Heart right ventricle (tissue), 16 donors: ENCODE data around the gene PEPD. TPM values are rescaled to one million over a fixed set of nuclear protein-coding genes. Genes with fewer than 3 reads are reported as not detected.

ENCODE experiments used
- ATAC-seq, 8 donors: fragments of 200-7000 bp; cut with Tn5 transposase; one replicate each; pipeline ENCODE4 v1.9.1; 2020; ENCODE audit warnings: mild to moderate bottlenecking in 8 of 8, moderate library complexity in 8 of 8, moderate number of reproducible peaks in 1 of 8
- DNase-seq, 2 donors: peaks; one replicate each; pipeline ENCODE4 v3.0.0-alpha.2; 2020
- H3K27ac ChIP-seq, 10 donors: fragments of 200-600 bp; sonication (generic) in 2 of 10; one replicate each; pipeline versions ENCODE4 v1.5.0 to v1.8.0; 2020 to 2022; ENCODE audit warnings: mild to moderate bottlenecking in 3 of 10
- H3K27me3 ChIP-seq, 7 donors: fragments of 200-600 bp; one replicate each; pipeline ENCODE4 v1.8.0; 2021 to 2022; ENCODE audit warnings: mild to moderate bottlenecking in 2 of 7
- H3K36me3 ChIP-seq, 9 donors: fragments of 200-600 bp; sonication (generic) in 1 of 9; one replicate each; pipeline versions ENCODE4 v1.5.0 to v1.8.0; 2020 to 2022; ENCODE audit warnings: mild to moderate bottlenecking in 2 of 9
- H3K4me1 ChIP-seq, 9 donors: fragments of 200-600 bp; sonication (generic) in 1 of 9; one replicate each; pipeline versions ENCODE4 v1.5.0 to v1.8.0; 2020 to 2022; ENCODE audit warnings: mild to moderate bottlenecking in 4 of 9
- H3K4me3 ChIP-seq, 10 donors: fragments of 200-600 bp; sonication (generic) in 2 of 10; one replicate each; pipeline versions ENCODE4 v1.5.0 to v1.8.0; 2020 to 2022; ENCODE audit warnings: mild to moderate bottlenecking in 7 of 10, moderate library complexity in 2 of 10
- H3K9me3 ChIP-seq, 11 donors: fragments of 200-600 bp in 10 of 11; sonication (generic) in 2 of 11; one replicate each; pipeline versions ENCODE4 v1.5.0 to v1.8.0; 2013 to 2022; ENCODE audit warnings: mild to moderate bottlenecking in 2 of 11, control low read depth in 1 of 11, moderate library complexity in 1 of 11
- CTCF ChIP-seq, 9 donors: fragments of 200-600 bp; sonication (generic) in 2 of 9; IDR thresholded peaks; one replicate each; pipeline versions ENCODE4 v1.5.0 to v1.8.0; 2021 to 2022; ENCODE audit warnings: antibody characterized with exemption in 9 of 9, mild to moderate bottlenecking in 5 of 9, moderate library complexity in 1 of 9
- WGBS, 2 donors: extraction: QIAGEN DNeasy Blood & Tissue Kit; methylation state at CpG; one replicate each; pipeline ENCODE4 v1.1.7; 2013; ENCODE audit warnings: inconsistent platforms in 1 of 2; 5-methylcytosine and 5-hydroxymethylcytosine counted together
- intact Hi-C, 10 donors: fragments of 100-400 bp; cut with DNase I; formaldehyde crosslinking; loops; one replicate each; pipeline versions ENCODE4 v1.11.1 to v1.14.2; 2022
- polyA plus RNA-seq, 2 donors: library from polyadenylated mRNA; stranded (reverse); fragments of 200-250 nt; gene quantifications; one replicate each; pipeline ENCODE4 v1.2.3, GENCODE V29; 2013
- total RNA-seq, 10 donors: library from RNA; stranded (reverse); fragmentation: NEBNext Ultra II Directional in 3 of 10; extraction: Animal tissue kit (Norgen Biotek cat#: 25700) in 3 of 10; gene quantifications; one replicate each; pipeline versions ENCODE4 v1.2.1 to v1.2.4, GENCODE V29; 2021 to 2023
- donor health status: Arrhythmogenic right ventricular cardiomyopathy.
- donor health status: ischemic (EF 13 %, LVEDD 7.1; RV severe dilation, severe dysfunction).
- donor health status: healthy with polysubstance abuse.
- donor health status: DM: no; HTN: yes; CAD: no.
- donor health status: DM: no; HTN: no; CAD: no.
- donor health status: ischemic (EF 25% LVEDD 6.9; RV normal size, moderate dysfunction).
- donor health status: ischemic (EF 25% LVEDD 5.7; RV mildly dilated, moderate dysfunction).
- donor health status: healthy.
- donor health status: DM: yes; HTN: yes; CAD: no.
- donor health status: Ischemic cardiomyopathy.
- donor health status: ischemic (EF 35%, LVEDD 5.7; RV mildly dilated, moderate dysfunction).
- donor health status: nonischemic (EF 11% LVEDD 7.7; RV severe dilation, severe dysfunction).
- donor health status: DM: yes; HTN: yes; CAD: no.
- donor health status: PGD.
- donor health status: ischemic (EF 29% LVEDD 5.4; RV normal size, mild dysfunction).
- donor health status: nonischemic (EF 23%, LVEDD 6.1; RV moderate dilation, normal function).

Gene PEPD
- total and polyA plus RNA-seq, 12 donors, result 20.4 to 47.7 (median 26.8) TPM

- no peaks in the 10 kb centered on the region for H3K36me3 ChIP-seq
- ATAC-seq (no peak), DNase-seq (no peak)
- H3K9me3 ChIP-seq, result no peaks in the 10 kb centered on the region
- no peak for TF ChIP-seq CTCF (IDR thresholded peaks at IDR 0.05)
- peaks cover 0 to 27% (median 0%) of the 10 kb centered on the region in 7 donors for H3K27me3 ChIP-seq
- no peak overlapping the region for H3K27ac ChIP-seq
- WGBS, 2 donors, result 71 to 84% methylated on average over 5 of the region's 5 CpGs
- no peaks in the 10 kb centered on the region for H3K4me1 ChIP-seq
- no peak overlapping the region for H3K4me3 ChIP-seq
- intact Hi-C loops, result no loop called here
These were observed 154.7 kb downstream of the PEPD start for GRCh38 chr19:33366897-33367296.

GRCh38 chr19:33366127-33366526 lies 155.5 kb downstream of the PEPD start:
- ATAC-seq, result no peak
- intact Hi-C loops, result no loop called here
- Histone ChIP-seq H3K27ac (no peak overlapping the region), H3K9me3 (no peaks in the 10 kb centered on the region), H3K36me3 (no peaks in the 10 kb centered on the region), H3K27me3 (peaks cover 0 to 27% (median 0%) of the 10 kb centered on the region in 7 donors), H3K4me3 (no peak overlapping the region), H3K4me1 (no peaks in the 10 kb centered on the region)
- WGBS, 2 donors, result 68 to 72% methylated on average over 6 of the region's 6 CpGs
- DNase-seq, result no peak
- no peak for TF ChIP-seq CTCF (IDR thresholded peaks at IDR 0.05)

- Histone ChIP-seq H3K27ac (no peak overlapping the region), H3K9me3 (no peaks in the 10 kb centered on the region), H3K4me1 (no peaks in the 10 kb centered on the region), H3K4me3 (no peak overlapping the region), H3K27me3 (peaks cover 0 to 27% (median 0%) of the 10 kb centered on the region in 7 donors), H3K36me3 (no peaks in the 10 kb centered on the region)
- WGBS, 2 donors, result 63 to 65% methylated on average over 7 of the region's 7 CpGs
- ATAC-seq (no peak), DNase-seq (no peak)
- intact Hi-C loops, result no loop called here
- TF ChIP-seq CTCF (IDR thresholded peaks at IDR 0.05), result no peak
These were observed 155.9 kb downstream of the PEPD start for GRCh38 chr19:33365691-33366090.

GRCh38 chr19:33363476-33363875 lies 158.1 kb downstream of the PEPD start:
- peaks cover 0 to 27% (median 0%) of the 10 kb centered on the region in 7 donors for H3K27me3 ChIP-seq
- no peak for DNase-seq
- 53 to 71% methylated on average over 5 of the region's 5 CpGs for WGBS, 2 donors

More at GRCh38 chr19:33363476-33363875, 158.1 kb downstream of the PEPD start:
- intact Hi-C loops, result loop anchor here in 2 of 10 donors (5.0 kb wide), 2 partner anchors 39 to 46 kb away; no protein-coding TSS in a partner anchor
- Histone ChIP-seq H3K4me3 (no peak overlapping the region), H3K27ac (no peak overlapping the region), H3K36me3 (no peaks in the 10 kb centered on the region), H3K9me3 (no peaks in the 10 kb centered on the region), H3K4me1 (no peaks in the 10 kb centered on the region)
- no peak for ATAC-seq
- no peak for TF ChIP-seq CTCF (IDR thresholded peaks at IDR 0.05)
